Activated effector memory CD4-positive, alpha-beta T cell treated with Interleukin-2 at 50 U/mL for 16 hours (primary cell): ENCODE results near the gene MYOG.

Experiments
- DNase-seq: peaks from one replicate; pipeline ENCODE4 v3.0.0-alpha.2; 2020

The MYOG gene

GRCh38 chr1:203045336-203045735, 40.5 kb downstream of the MYOG start:
- DNase-seq = no peak

- DNase-seq = no peak
These were observed 41.1 kb downstream of the MYOG start for GRCh38 chr1:203044546-203045250.

GRCh38 chr1:203043830-203044545, 41.8 kb downstream of the MYOG start:
- DNase-seq = no peak

- no peak for DNase-seq
These were observed 44.4 kb downstream of the MYOG start for GRCh38 chr1:203041351-203041932.

GRCh38 chr1:203040513-203041275, 45.1 kb downstream of the MYOG start:
- no peak for DNase-seq

GRCh38 chr1:203039609-203040512, 46.0 kb downstream of the MYOG start:
- no peak for DNase-seq

- peak; percentile 33 for DNase-seq
These were observed 46.8 kb downstream of the MYOG start for GRCh38 chr1:203038891-203039608.

GRCh38 chr1:203038217-203038741, 47.5 kb downstream of the MYOG start:
- no peak for DNase-seq

GRCh38 chr1:203037509-203038190, 48.2 kb downstream of the MYOG start:
- no peak for DNase-seq

GRCh38 chr1:203036537-203036936, 49.3 kb downstream of the MYOG start:
- DNase-seq = no peak

- no peak for DNase-seq
These were observed 49.7 kb downstream of the MYOG start for GRCh38 chr1:203036135-203036534.

GRCh38 chr1:203035111-203036000, 50.5 kb downstream of the MYOG start:
- no peak for DNase-seq

GRCh38 chr1:203034422-203035110, 51.2 kb downstream of the MYOG start:
- DNase-seq = no peak

- no peak for DNase-seq
These were observed 51.9 kb downstream of the MYOG start for GRCh38 chr1:203033917-203034316.

- no peak for DNase-seq
These were observed 52.5 kb downstream of the MYOG start for GRCh38 chr1:203033287-203033686.
